ENCODE data around the gene GCGR. TPM values are rescaled to one million over a fixed set of nuclear protein-coding genes. Genes with fewer than 3 reads are reported as not detected.

The GCGR gene
- total and polyA plus RNA-seq, 10 of the 15 experiments (the other 5 are each of a cell fraction or from before 2014, with no cell fraction given) = not detected

- TF ChIP-seq TCF7 (IDR thresholded peaks at IDR 0.05; ENCODE audit: borderline replicate concordance) (no peak), CBX5 (IDR thresholded peaks at IDR 0.05; ENCODE audit: low read depth) (no peak), ZNF217 (IDR thresholded peaks at IDR 0.05) (no peak), ELK1 (IDR thresholded peaks at IDR 0.05; ENCODE audit: low read depth, low read length) (peak; percentile 76), CREB1 (IDR thresholded peaks at IDR 0.05; ENCODE audit: low read depth) (peak; percentile 81), MXI1 (IDR thresholded peaks at IDR 0.05; ENCODE audit: low read depth, low read length) (peak; percentile 87), EED (IDR thresholded peaks at IDR 0.05; ENCODE audit: low read depth) (no peak), HCFC1 (IDR thresholded peaks at IDR 0.05; ENCODE audit: low read length) (peak; percentile 43; the same call in 1 of the 2 replicates), YY1 (IDR thresholded peaks at IDR 0.05; ENCODE audit: low read depth, low read length) (peak; percentile 22)
- TF ChIP-seq, protein P1, sequence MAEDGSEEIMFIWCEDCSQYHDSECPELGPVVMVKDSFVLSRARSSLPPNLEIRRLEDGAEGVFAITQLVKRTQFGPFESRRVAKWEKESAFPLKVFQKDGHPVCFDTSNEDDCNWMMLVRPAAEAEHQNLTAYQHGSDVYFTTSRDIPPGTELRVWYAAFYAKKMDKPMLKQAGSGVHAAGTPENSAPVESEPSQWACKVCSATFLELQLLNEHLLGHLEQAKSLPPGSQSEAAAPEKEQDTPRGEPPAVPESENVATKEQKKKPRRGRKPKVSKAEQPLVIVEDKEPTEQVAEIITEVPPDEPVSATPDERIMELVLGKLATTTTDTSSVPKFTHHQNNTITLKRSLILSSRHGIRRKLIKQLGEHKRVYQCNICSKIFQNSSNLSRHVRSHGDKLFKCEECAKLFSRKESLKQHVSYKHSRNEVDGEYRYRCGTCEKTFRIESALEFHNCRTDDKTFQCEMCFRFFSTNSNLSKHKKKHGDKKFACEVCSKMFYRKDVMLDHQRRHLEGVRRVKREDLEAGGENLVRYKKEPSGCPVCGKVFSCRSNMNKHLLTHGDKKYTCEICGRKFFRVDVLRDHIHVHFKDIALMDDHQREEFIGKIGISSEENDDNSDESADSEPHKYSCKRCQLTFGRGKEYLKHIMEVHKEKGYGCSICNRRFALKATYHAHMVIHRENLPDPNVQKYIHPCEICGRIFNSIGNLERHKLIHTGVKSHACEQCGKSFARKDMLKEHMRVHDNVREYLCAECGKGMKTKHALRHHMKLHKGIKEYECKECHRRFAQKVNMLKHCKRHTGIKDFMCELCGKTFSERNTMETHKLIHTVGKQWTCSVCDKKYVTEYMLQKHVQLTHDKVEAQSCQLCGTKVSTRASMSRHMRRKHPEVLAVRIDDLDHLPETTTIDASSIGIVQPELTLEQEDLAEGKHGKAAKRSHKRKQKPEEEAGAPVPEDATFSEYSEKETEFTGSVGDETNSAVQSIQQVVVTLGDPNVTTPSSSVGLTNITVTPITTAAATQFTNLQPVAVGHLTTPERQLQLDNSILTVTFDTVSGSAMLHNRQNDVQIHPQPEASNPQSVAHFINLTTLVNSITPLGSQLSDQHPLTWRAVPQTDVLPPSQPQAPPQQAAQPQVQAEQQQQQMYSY (CRISPR knock-in tag; IDR thresholded peaks at IDR 0.05) = no peak
Observed at GRCh38 chr17:81833160-81833920, 29.4 kb downstream of the GCGR start, which contains the start of gene MCRIP1 (continued).
